ENCODE results near the gene CHRNB1. TPM values are rescaled to one million over a fixed set of nuclear protein-coding genes. Genes with fewer than 3 reads are reported as not detected.

The CHRNB1 gene
- total RNA-seq, 4 donors from 2014 or later, result 82.3 to 202 (median 101) TPM

DNA sequence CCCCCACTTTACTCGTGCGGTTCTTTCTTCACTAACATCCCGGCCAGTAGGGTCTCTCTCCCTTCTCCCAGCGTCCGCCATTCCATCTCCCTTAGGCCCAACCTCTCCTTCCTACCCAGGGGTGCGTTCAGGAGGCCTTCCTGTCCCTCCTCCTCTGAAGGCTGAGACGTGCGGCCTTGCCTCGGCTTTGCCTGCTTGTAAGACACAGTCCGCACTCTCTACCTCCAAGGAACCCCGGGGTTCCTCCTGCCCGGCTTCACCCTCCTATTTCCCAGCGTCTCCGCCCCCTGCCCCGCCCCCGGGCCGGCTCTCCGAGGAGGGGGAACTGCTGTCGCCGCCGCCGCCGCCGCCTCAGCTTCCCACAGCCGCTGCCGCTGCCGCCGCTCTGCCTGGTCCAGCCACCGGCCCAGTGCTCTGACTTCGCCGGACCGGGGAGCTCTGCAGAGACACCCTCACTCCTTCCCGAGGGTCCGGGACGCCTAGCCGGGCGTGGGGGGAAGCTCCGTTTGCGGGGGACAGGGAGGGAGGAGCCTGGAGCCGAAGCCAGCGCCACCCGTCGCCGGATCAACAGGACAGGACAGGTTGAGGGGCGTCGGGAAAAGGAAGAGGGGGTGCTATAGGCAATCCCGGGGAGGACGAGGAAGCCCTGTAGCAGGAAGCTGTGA is 6.8 kb upstream of the CHRNB1 start:
- Histone ChIP-seq H3K4me3 (peak overlapping the region; percentile 27 to 56 (median 54)), H3K27me3 (peaks cover 0 to 4% (median 0%) of the 10 kb centered on the region in 3 donors), H3K27ac (peak overlapping the region; percentile 14 to 100 (median 88)), H3K4me1 (peaks cover 35 to 58% of the 10 kb centered on the region in 2 donors), H3K36me3 (no peaks in the 10 kb centered on the region), H3K9me3 (no peaks in the 10 kb centered on the region)
- intact Hi-C loops (cut with DNase I; ENCODE audit: low total_unique reads), result loop anchor here (1.0 to 2.0 kb wide), 2 partner anchors 85 to 123 kb away; partner anchors contain the start of genes KCTD11 and SENP3
- in situ Hi-C loops (cut with MboI; ENCODE audit: low sequenced_read_pairs in 4 of 4), result loop anchor here in 2 of 4 donors (5.0 to 25.0 kb wide), 2 partner anchors 49 to 124 kb away; partner anchors contain the start of genes SENP3 (in 1 of the 2) and TNFSF13 (in 1 of the 2)
- DNase-seq, result peak; percentile 54 to 59
- ATAC-seq, result no peak
- peak in 1 of 2 donors; percentile 45 for TF ChIP-seq POLR2A (IDR thresholded peaks at IDR 0.05)
- TF ChIP-seq, protein P1, sequence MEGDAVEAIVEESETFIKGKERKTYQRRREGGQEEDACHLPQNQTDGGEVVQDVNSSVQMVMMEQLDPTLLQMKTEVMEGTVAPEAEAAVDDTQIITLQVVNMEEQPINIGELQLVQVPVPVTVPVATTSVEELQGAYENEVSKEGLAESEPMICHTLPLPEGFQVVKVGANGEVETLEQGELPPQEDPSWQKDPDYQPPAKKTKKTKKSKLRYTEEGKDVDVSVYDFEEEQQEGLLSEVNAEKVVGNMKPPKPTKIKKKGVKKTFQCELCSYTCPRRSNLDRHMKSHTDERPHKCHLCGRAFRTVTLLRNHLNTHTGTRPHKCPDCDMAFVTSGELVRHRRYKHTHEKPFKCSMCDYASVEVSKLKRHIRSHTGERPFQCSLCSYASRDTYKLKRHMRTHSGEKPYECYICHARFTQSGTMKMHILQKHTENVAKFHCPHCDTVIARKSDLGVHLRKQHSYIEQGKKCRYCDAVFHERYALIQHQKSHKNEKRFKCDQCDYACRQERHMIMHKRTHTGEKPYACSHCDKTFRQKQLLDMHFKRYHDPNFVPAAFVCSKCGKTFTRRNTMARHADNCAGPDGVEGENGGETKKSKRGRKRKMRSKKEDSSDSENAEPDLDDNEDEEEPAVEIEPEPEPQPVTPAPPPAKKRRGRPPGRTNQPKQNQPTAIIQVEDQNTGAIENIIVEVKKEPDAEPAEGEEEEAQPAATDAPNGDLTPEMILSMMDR (IDR thresholded peaks at IDR 0.05 in 4 of 5, conservative IDR thresholded peaks at IDR 0.05 in 1 of 5), result no peak

GRCh38 chr17:7438656-7439460 is 6.0 kb upstream of the CHRNB1 start:
- intact Hi-C loops (cut with DNase I; ENCODE audit: low total_unique reads) (no loop called here), in situ Hi-C loops (cut with MboI; ENCODE audit: low sequenced_read_pairs in 4 of 4) (loop anchor here in 2 of 4 donors (5.0 to 25.0 kb wide), 2 partner anchors 48 to 123 kb away; partner anchors contain the start of genes SENP3 (in 1 of the 2) and TNFSF13 (in 1 of the 2))
- DNase-seq (no peak), ATAC-seq (no peak)
- Histone ChIP-seq H3K4me3 (peak overlapping the region; percentile 27 to 62 (median 55)), H3K27ac (peak overlapping the region in 3 of 4 donors; percentile 80 to 100 (median 97)), H3K4me1 (peaks cover 40 to 66% of the 10 kb centered on the region in 2 donors), H3K27me3 (peaks cover 0 to 4% (median 0%) of the 10 kb centered on the region in 3 donors), H3K9me3 (no peaks in the 10 kb centered on the region), H3K36me3 (no peaks in the 10 kb centered on the region)
- TF ChIP-seq, protein P1 (IDR thresholded peaks at IDR 0.05 in 4 of 5, conservative IDR thresholded peaks at IDR 0.05 in 1 of 5), result no peak
- no peak for TF ChIP-seq POLR2A (IDR thresholded peaks at IDR 0.05)

DNA sequence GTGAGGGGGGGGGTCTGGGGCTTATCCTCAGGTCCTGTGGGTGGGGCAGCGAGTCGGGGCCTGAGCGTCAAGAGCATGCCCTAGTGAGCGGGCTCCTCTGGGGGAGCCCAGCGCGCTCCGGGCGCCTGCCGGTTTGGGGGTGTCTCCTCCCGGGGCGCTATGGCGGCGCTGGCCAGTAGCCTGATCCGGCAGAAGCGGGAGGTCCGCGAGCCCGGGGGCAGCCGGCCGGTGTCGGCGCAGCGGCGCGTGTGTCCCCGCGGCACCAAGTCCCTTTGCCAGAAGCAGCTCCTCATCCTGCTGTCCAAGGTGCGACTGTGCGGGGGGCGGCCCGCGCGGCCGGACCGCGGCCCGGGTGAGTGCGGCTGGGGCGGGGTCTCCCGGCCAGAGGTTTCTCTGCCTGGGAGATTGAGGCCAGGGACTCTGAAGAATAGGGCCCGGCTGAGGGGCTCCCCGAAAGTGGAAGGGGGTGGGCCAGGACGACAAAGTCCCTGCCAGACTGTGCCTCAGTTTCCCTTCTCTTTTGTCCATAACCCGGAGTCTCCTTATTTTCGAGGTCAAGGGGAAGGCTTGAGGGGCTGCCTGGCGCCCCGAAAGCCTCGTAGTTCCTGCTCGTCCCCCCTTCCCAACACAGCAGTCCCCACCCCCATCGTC is 5.3 kb upstream of the CHRNB1 start, which contains the start of gene FGF11:
FGF11 (plus strand) TSS at position 51 of the 651 bp plus-strand sequence; CDS start at position 160, 109 bp downstream.
- Histone ChIP-seq H3K4me3 (peak within 1 kb of the TSS; percentile 55 to 82 (median 62)), H3K27me3 (peaks cover 0 to 4% (median 0%) of the 10 kb centered on the region in 3 donors), H3K9me3 (no peaks in the 10 kb centered on the region), H3K36me3 (no peaks in the 10 kb centered on the region), H3K27ac (peak within 1 kb of the TSS; percentile 44 to 100 (median 88)), H3K4me1 (peaks cover 47 to 73% of the 10 kb centered on the region in 2 donors)
- ATAC-seq (no peak), DNase-seq (no peak)
- intact Hi-C loops (cut with DNase I; ENCODE audit: low total_unique reads) (no loop called here), in situ Hi-C loops (cut with MboI; ENCODE audit: low sequenced_read_pairs in 4 of 4) (loop anchor here in 3 of 4 donors (5.0 to 25.0 kb wide), 3 partner anchors 38 to 123 kb away; partner anchors contain the start of genes SENP3 (in 1 of the 3), TNFSF13 (in 1 of the 3) and ZBTB4 (in 1 of the 3))
- TF ChIP-seq POLR2A (IDR thresholded peaks at IDR 0.05), result no peak
- TF ChIP-seq, protein P1 (IDR thresholded peaks at IDR 0.05 in 4 of 5, conservative IDR thresholded peaks at IDR 0.05 in 1 of 5), result no peak

All from gastrocnemius medialis (tissue), 4 donors.